ENCODE results near the gene FCHSD2.
"Not testable (repeated sequence)": the region's sequence is repeated elsewhere in the genome, so short reads cannot be mapped to it uniquely, and the experiment has no call there.

FCHSD2 gene

GRCh38 chr11:73055002-73055401, 87.1 kb downstream of the FCHSD2 start:
- DNase-seq: no peak

- no peak for DNase-seq
Observed at GRCh38 chr11:73053964-73054363, 88.2 kb downstream of the FCHSD2 start.

- DNase-seq: no peak
Observed at GRCh38 chr11:73048446-73048845, 93.7 kb downstream of the FCHSD2 start.

GRCh38 chr11:73047773-73048371, 94.2 kb downstream of the FCHSD2 start:
- DNase-seq: no peak

GRCh38 chr11:73040046-73040445, 102.1 kb downstream of the FCHSD2 start:
- no peak for DNase-seq

GRCh38 chr11:73034777-73035176, 107.3 kb downstream of the FCHSD2 start:
- DNase-seq: no peak

GRCh38 chr11:73034331-73034730, 107.8 kb downstream of the FCHSD2 start:
- DNase-seq: no peak

GRCh38 chr11:73030130-73030529, 112.0 kb downstream of the FCHSD2 start:
- no peak for DNase-seq

- DNase-seq: no peak
Observed at GRCh38 chr11:73029403-73029802, 112.7 kb downstream of the FCHSD2 start.

GRCh38 chr11:73028611-73029010, 113.5 kb downstream of the FCHSD2 start:
- DNase-seq: no peak

- DNase-seq: not testable (repeated sequence)
Observed at GRCh38 chr11:73027840-73028239, 114.3 kb downstream of the FCHSD2 start.

- no peak for DNase-seq
Observed at GRCh38 chr11:73024639-73025038, 117.5 kb downstream of the FCHSD2 start.

- no peak for DNase-seq
Observed at GRCh38 chr11:73019996-73020395, 122.1 kb downstream of the FCHSD2 start.

GRCh38 chr11:73019449-73019848, 122.7 kb downstream of the FCHSD2 start:
- DNase-seq: no peak

- no peak for DNase-seq
Observed at GRCh38 chr11:73018856-73019255, 123.3 kb downstream of the FCHSD2 start.

- DNase-seq: no peak
Observed at GRCh38 chr11:73017024-73017751, 124.9 kb downstream of the FCHSD2 start.

- DNase-seq: no peak
Observed at GRCh38 chr11:73013021-73013420, 129.1 kb downstream of the FCHSD2 start.

- DNase-seq: no peak
Observed at GRCh38 chr11:73012121-73012863, 129.8 kb downstream of the FCHSD2 start.

- no peak for DNase-seq
Observed at GRCh38 chr11:73011126-73011817, 130.8 kb downstream of the FCHSD2 start.

GRCh38 chr11:73009972-73010371, 132.1 kb downstream of the FCHSD2 start:
- DNase-seq: no peak

- DNase-seq: no peak
Observed at GRCh38 chr11:73004088-73004487, 138.0 kb downstream of the FCHSD2 start.

- DNase-seq: no peak
Observed at GRCh38 chr11:73003088-73003487, 139.0 kb downstream of the FCHSD2 start.

GRCh38 chr11:73002214-73002613, 139.9 kb downstream of the FCHSD2 start:
- no peak for DNase-seq
